ENCODE measurements around the gene SIRT3.

DNA sequence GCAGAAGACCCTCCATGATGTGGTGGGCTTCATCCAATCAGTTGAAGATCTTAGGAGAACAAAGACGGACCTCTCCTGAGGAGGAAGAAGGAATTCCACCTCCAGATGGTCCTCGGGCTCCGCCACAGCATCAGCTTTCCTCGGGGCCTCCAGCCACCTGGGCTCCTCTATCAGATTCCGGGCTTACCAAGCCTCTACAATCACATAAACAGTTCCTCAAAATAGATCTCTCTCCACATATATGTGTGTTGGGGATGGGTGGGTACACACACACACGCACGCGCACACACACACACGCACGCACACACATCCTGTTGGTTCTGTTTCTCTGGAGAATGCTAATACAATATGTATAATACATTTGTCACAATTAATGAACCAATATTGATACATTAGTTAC, 23.3 kb upstream of the SIRT3 start:
- TF ChIP-seq, protein P1, sequence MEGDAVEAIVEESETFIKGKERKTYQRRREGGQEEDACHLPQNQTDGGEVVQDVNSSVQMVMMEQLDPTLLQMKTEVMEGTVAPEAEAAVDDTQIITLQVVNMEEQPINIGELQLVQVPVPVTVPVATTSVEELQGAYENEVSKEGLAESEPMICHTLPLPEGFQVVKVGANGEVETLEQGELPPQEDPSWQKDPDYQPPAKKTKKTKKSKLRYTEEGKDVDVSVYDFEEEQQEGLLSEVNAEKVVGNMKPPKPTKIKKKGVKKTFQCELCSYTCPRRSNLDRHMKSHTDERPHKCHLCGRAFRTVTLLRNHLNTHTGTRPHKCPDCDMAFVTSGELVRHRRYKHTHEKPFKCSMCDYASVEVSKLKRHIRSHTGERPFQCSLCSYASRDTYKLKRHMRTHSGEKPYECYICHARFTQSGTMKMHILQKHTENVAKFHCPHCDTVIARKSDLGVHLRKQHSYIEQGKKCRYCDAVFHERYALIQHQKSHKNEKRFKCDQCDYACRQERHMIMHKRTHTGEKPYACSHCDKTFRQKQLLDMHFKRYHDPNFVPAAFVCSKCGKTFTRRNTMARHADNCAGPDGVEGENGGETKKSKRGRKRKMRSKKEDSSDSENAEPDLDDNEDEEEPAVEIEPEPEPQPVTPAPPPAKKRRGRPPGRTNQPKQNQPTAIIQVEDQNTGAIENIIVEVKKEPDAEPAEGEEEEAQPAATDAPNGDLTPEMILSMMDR (IDR thresholded peaks at IDR 0.05; ENCODE audit: poor library complexity), result no peak
- no peak for TF ChIP-seq EZH2 (IDR thresholded peaks at IDR 0.05; ENCODE audit: borderline replicate concordance)

Data from hepatocyte (in vitro differentiated cells).